GM12878 (cell line): ENCODE data around the gene VCPKMT. TPM values are rescaled to one million over a fixed set of nuclear protein-coding genes. Genes with fewer than 3 reads are reported as not detected.

ENCODE experiments used
- CHD1 ChIP-seq: IDR thresholded peaks from 2 replicates; pipeline ENCODE4 v1.6.1; 2012; ENCODE audit warnings: low read depth, low read length, improper control_type of control experiment
- CHD4 ChIP-seq: fragments of 200-600 bp; sonication (generic); IDR thresholded peaks from 2 replicates; pipeline ENCODE4 v1.6.1; 2016; ENCODE audit warnings: mild to moderate bottlenecking
- EZH2 ChIP-seq: IDR thresholded peaks from 2 replicates; pipeline ENCODE4 v1.6.1; 2012; ENCODE audit warnings: low read depth, mild to moderate bottlenecking, control low read depth, inconsistent platforms, low read length, borderline replicate concordance; ENCODE audit not compliant: control insufficient read depth
- FOS ChIP-seq: IDR thresholded peaks from 3 replicates; pipeline ENCODE4 v1.6.1; 2011; ENCODE audit warnings: borderline replicate concordance; ENCODE audit not compliant: insufficient read length; ENCODE audit errors: extremely low read depth
- HCFC1 ChIP-seq: fragments of 150-350 bp; IDR thresholded peaks from 2 replicates; pipeline ENCODE4 v1.6.1; 2014; ENCODE audit warnings: low read length
- JUNB ChIP-seq: IDR thresholded peaks from 2 replicates; pipeline ENCODE4 v1.6.1; 2016; ENCODE audit warnings: antibody characterized with exemption, mild to moderate bottlenecking
- MEF2B ChIP-seq: fragments of 450-650 bp; IDR thresholded peaks from 2 replicates; pipeline ENCODE4 v1.6.1; 2018; ENCODE audit warnings: mild to moderate bottlenecking, moderate library complexity; ENCODE audit not compliant: partially characterized antibody, poor library complexity, severe bottlenecking
- MXI1 ChIP-seq: fragments of 150-350 bp; IDR thresholded peaks from 2 replicates; pipeline ENCODE4 v1.6.1; 2011; ENCODE audit warnings: low read depth, mild to moderate bottlenecking, inconsistent platforms, low read length, improper control_type of control experiment
- NFIC ChIP-seq: IDR thresholded peaks from 2 replicates; pipeline ENCODE4 v1.6.1; 2012; ENCODE audit warnings: low read depth, mild to moderate bottlenecking, inconsistent platforms, low read length, moderate library complexity
- RUNX3 ChIP-seq: IDR thresholded peaks from 2 replicates; pipeline ENCODE4 v1.6.1; 2012; ENCODE audit warnings: low read length, inconsistent platforms
- SP1 ChIP-seq: IDR thresholded peaks from one replicate; pipeline ENCODE4 v1.6.1; 2011; ENCODE audit warnings: low read depth, low read length
- SREBF1 ChIP-seq: IDR thresholded peaks from 2 replicates; pipeline ENCODE4 v1.6.1; 2012; ENCODE audit warnings: mild to moderate bottlenecking, low read length
- TCF7 ChIP-seq: IDR thresholded peaks from 2 replicates; pipeline ENCODE4 v1.6.1; 2014; ENCODE audit warnings: antibody characterized with exemption, borderline replicate concordance
- ZNF207 ChIP-seq: fragments of 450-650 bp; IDR thresholded peaks from 2 replicates; pipeline ENCODE4 v1.6.1; 2014; ENCODE audit warnings: antibody characterized with exemption, mild to moderate bottlenecking, borderline replicate concordance
- ZNF384 ChIP-seq: IDR thresholded peaks from 2 replicates; pipeline ENCODE4 v1.6.1; 2012; ENCODE audit warnings: low read depth, mild to moderate bottlenecking, low read length, improper control_type of control experiment, borderline replicate concordance
- polyA plus RNA-seq, 11 experiments: library from polyadenylated mRNA; depleted of rRNA in 4 of 11; unstranded in 6 of 11; stranded (reverse) in 5 of 11; fragments of >200 nt; fragmentation: Nextera tagmentation in 4 of 11; fragmentation: Illumina TruSeq in 1 of 11; extraction: Ambion mirVana in 4 of 11; extraction: Trizol in 1 of 11; gene quantifications; 1 replicate in 1 of 11; 2 replicates in 10 of 11; pipeline versions ENCODE4 v1.2.1 to v1.2.3, GENCODE V29; 2011 to 2016; ENCODE audit warnings: inconsistent platforms in 2 of 11, missing spikeins in 2 of 11, low read depth in 1 of 11
- total RNA-seq, 4 experiments: library from RNA; depleted of rRNA in 3 of 4; stranded (reverse); fragments of >200 nt in 3 of 4; fragmentation: Illumina TruSeq in 1 of 4; extraction: Trizol in 1 of 4; gene quantifications; 2 replicates each; pipeline versions ENCODE4 v1.2.1 to v1.2.3, GENCODE V29; 2013 to 2021
- TF ChIP-seq, protein P1 (sequence below): IDR thresholded peaks from 2 replicates; pipeline ENCODE4 v1.6.1; 2012; ENCODE audit warnings: low read depth, low read length, improper control_type of control experiment
- TF ChIP-seq, protein P2 (sequence below): fragments of 450-650 bp; IDR thresholded peaks from 2 replicates; pipeline ENCODE4 v1.6.1; 2017; ENCODE audit warnings: mild to moderate bottlenecking, low read depth, inconsistent platforms; ENCODE audit not compliant: poor library complexity, severe bottlenecking
- TF ChIP-seq, protein P3 (sequence below): IDR thresholded peaks from 2 replicates; pipeline ENCODE4 v1.6.1; 2011; ENCODE audit warnings: mild to moderate bottlenecking, low read depth, low read length, moderate library complexity; ENCODE audit not compliant: insufficient replicate concordance
- TF ChIP-seq, protein P4 (sequence below): fragments of 450-650 bp; conservative IDR thresholded peaks from 2 replicates; pipeline ENCODE4 v1.6.1; 2017; ENCODE audit warnings: mild to moderate bottlenecking, moderate library complexity
- TF ChIP-seq, protein P5 (sequence below): fragments of 450-650 bp; IDR thresholded peaks from 2 replicates; pipeline ENCODE4 v1.6.1; 2017; ENCODE audit warnings: borderline replicate concordance

Gene VCPKMT
- total and polyA plus RNA-seq, 10 of the 15 experiments (the other 5 are each of a cell fraction or from before 2014, with no cell fraction given), result 8.5 to 18.4 (median 12.8) TPM

DNA sequence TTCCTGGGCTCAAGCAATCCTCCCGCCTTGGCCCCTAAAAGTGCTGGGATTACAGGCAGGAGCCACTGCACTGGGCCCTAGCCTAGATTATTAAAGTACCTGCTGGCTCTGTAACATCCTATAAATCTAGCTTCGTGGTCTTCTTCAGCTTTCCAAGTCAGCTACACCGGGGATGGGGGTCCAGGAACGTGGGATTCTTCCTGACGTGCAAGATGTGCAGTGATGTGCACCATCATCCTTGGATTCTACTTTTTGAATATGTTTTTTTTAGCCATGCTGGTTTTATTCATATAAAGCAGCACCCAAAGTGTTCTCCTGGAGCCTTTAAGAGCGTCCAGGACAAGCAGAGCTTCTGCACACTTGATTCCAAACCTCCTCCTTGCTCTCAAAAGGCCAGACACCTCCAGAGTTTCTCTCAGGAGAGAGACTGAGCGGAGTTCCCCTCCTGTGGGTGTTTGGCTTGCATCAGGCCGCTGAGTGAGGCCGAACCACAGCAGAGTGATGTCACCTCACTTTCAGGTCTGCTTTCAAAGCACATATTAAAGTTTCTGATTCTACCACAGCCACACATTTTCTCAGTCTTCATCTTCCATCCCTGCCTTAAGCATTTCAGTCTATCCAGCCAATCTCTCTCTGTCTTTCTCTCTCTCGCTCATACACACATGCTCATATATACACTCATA is 33.4 kb downstream of the VCPKMT start (continued):
- TF ChIP-seq, protein P1, sequence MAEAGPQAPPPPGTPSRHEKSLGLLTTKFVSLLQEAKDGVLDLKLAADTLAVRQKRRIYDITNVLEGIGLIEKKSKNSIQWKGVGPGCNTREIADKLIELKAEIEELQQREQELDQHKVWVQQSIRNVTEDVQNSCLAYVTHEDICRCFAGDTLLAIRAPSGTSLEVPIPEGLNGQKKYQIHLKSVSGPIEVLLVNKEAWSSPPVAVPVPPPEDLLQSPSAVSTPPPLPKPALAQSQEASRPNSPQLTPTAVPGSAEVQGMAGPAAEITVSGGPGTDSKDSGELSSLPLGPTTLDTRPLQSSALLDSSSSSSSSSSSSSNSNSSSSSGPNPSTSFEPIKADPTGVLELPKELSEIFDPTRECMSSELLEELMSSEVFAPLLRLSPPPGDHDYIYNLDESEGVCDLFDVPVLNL, result no peak
- TF ChIP-seq, protein P2, sequence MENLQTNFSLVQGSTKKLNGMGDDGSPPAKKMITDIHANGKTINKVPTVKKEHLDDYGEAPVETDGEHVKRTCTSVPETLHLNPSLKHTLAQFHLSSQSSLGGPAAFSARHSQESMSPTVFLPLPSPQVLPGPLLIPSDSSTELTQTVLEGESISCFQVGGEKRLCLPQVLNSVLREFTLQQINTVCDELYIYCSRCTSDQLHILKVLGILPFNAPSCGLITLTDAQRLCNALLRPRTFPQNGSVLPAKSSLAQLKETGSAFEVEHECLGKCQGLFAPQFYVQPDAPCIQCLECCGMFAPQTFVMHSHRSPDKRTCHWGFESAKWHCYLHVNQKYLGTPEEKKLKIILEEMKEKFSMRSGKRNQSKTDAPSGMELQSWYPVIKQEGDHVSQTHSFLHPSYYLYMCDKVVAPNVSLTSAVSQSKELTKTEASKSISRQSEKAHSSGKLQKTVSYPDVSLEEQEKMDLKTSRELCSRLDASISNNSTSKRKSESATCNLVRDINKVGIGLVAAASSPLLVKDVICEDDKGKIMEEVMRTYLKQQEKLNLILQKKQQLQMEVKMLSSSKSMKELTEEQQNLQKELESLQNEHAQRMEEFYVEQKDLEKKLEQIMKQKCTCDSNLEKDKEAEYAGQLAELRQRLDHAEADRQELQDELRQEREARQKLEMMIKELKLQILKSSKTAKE, result peak; percentile 97
- TF ChIP-seq, protein P3, sequence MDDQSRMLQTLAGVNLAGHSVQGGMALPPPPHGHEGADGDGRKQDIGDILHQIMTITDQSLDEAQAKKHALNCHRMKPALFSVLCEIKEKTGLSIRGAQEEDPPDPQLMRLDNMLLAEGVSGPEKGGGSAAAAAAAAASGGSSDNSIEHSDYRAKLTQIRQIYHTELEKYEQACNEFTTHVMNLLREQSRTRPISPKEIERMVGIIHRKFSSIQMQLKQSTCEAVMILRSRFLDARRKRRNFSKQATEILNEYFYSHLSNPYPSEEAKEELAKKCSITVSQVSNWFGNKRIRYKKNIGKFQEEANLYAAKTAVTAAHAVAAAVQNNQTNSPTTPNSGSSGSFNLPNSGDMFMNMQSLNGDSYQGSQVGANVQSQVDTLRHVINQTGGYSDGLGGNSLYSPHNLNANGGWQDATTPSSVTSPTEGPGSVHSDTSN, result no peak
- no peak for TF ChIP-seq CHD4
- no peak for TF ChIP-seq ZNF384
- TF ChIP-seq RUNX3, result peak; percentile 96
- TF ChIP-seq TCF7, result 0 out of 2 replicates have a peak, but pooled peaks have one; percentile 25
- TF ChIP-seq MEF2B, result peak; percentile 69
- peak; percentile 79 for TF ChIP-seq SP1
- no peak for TF ChIP-seq EZH2
- TF ChIP-seq, protein P4, sequence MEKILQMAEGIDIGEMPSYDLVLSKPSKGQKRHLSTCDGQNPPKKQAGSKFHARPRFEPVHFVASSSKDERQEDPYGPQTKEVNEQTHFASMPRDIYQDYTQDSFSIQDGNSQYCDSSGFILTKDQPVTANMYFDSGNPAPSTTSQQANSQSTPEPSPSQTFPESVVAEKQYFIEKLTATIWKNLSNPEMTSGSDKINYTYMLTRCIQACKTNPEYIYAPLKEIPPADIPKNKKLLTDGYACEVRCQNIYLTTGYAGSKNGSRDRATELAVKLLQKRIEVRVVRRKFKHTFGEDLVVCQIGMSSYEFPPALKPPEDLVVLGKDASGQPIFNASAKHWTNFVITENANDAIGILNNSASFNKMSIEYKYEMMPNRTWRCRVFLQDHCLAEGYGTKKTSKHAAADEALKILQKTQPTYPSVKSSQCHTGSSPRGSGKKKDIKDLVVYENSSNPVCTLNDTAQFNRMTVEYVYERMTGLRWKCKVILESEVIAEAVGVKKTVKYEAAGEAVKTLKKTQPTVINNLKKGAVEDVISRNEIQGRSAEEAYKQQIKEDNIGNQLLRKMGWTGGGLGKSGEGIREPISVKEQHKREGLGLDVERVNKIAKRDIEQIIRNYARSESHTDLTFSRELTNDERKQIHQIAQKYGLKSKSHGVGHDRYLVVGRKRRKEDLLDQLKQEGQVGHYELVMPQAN, result no peak
- peak; percentile 82 for TF ChIP-seq JUNB
- TF ChIP-seq ZNF207, result no peak
- TF ChIP-seq NFIC, result peak; percentile 91
- TF ChIP-seq MXI1, result no peak
- no peak for TF ChIP-seq HCFC1
- TF ChIP-seq, protein P5, sequence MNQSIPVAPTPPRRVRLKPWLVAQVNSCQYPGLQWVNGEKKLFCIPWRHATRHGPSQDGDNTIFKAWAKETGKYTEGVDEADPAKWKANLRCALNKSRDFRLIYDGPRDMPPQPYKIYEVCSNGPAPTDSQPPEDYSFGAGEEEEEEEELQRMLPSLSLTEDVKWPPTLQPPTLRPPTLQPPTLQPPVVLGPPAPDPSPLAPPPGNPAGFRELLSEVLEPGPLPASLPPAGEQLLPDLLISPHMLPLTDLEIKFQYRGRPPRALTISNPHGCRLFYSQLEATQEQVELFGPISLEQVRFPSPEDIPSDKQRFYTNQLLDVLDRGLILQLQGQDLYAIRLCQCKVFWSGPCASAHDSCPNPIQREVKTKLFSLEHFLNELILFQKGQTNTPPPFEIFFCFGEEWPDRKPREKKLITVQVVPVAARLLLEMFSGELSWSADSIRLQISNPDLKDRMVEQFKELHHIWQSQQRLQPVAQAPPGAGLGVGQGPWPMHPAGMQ, result no peak
- TF ChIP-seq SREBF1, result no peak
- TF ChIP-seq FOS, result no peak
- no peak for TF ChIP-seq CHD1
